ENCODE measurements around the gene NR2C2.

Gene NR2C2

DNA sequence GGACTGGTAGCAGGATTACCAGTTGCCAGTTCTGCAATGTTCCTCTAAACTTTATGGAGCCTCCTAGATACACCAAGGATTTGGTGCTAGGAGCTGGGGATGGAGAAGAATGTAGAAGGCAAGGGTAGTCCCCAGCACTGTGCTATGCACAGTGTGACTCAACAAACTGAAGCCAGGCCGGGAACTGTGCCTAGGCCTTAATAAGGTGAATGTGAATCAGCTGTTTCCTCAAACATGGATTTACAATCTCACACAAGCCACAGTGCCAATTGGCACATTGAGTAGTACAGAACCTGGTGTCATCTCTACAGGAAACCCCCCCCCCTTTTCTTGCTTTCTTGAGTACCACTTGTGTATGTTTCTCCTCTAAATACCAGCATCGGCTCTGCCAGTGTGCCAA is 85.3 kb downstream of the NR2C2 start:
- DNase-seq, result no peak

DNA sequence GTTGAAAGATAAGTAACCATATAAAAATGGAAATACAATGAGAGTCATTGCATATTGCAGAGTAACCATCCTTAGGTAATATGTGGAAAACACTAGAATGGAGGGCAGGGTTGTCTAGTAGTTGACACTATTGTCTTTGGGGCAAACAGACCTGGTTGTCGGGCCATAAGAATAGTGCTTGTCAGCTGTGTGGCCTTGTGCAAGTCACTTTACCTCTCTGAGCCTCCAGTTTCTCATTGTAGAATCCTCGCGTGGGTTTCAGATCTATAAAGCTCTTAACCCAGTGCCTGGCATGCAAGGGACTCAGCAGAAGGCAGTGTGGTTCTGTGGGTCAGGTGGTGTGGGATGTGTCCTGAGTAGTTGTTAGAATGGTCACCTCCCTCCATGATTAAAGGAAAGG is 85.7 kb downstream of the NR2C2 start:
- no peak for DNase-seq

DNA sequence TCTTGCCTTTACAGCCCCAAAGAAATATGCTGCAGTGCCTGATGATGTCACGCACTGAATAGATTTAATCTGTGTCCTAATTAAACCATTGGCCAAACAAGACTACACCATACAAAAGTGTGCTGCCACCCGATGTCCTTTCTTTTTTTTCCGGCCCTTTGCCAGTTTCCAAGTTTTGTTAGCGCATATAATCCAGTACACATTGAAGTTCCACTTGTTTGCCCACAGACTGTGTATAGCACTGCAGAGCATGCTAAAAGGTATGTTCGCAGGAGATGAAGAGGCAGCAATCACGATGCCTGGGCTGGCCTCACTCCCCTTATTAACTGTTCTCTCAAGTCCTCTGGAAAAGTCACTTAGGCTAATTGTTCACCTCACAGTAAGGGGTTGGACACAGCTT is 90.9 kb downstream of the NR2C2 start:
- no peak for DNase-seq

DNA sequence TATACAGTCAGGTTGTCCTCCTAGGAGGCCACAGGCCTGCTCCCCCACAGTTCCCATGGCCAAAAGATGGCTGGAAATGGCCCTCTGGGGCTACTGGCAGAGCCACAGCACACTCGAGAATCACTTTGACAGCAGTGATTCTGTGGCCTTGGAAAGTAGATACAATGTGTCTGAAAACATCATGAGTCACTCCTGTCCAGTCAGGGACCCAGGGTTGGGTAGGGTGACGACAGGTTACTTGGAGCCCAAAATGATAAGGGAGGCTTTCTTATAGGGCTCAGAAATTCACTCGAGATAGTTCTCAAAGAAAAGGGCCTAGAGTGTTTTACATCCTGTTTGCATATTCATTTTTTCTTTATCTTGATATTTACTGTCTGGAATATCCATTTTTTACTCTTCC is 93.5 kb downstream of the NR2C2 start:
- no peak for DNase-seq

DNA sequence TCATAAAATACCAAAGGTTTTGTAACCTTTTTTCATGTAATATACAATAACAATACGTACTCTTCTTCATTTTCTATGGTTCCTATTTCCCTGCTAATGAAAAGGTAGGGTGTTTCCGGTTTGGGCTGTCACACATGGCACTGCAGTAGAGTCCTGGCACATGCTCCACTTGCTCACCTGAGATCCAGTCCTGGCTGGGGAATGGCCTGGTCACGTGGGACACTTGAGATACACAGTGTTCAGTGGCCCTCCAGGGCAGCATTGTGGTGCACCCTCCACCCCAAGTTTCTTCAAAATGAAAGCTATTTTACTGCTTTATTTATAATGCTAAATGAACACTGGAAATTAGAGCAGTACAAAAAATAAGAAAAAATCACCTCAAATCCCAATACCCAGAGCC is 94.6 kb downstream of the NR2C2 start:
- DNase-seq, result no peak

DNA sequence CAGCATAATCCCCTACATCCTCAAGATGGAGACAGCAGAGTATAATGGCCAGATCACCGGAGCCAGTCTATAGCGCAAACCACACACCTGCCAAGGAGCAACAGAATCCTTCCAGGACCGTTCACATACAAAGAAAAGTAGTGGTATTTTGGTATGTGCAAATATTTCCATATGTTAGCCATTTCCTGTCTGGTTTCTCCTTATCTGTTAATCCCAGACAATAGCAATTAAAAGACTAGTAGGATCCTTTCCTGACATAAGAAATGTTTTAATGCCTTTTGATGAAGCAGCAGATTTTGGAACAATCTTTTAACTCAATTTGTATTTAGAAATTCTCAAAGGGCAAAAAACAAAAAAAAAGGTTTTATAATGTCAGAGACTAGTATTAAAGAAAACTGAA is 95.6 kb downstream of the NR2C2 start:
- no peak for DNase-seq

DNA sequence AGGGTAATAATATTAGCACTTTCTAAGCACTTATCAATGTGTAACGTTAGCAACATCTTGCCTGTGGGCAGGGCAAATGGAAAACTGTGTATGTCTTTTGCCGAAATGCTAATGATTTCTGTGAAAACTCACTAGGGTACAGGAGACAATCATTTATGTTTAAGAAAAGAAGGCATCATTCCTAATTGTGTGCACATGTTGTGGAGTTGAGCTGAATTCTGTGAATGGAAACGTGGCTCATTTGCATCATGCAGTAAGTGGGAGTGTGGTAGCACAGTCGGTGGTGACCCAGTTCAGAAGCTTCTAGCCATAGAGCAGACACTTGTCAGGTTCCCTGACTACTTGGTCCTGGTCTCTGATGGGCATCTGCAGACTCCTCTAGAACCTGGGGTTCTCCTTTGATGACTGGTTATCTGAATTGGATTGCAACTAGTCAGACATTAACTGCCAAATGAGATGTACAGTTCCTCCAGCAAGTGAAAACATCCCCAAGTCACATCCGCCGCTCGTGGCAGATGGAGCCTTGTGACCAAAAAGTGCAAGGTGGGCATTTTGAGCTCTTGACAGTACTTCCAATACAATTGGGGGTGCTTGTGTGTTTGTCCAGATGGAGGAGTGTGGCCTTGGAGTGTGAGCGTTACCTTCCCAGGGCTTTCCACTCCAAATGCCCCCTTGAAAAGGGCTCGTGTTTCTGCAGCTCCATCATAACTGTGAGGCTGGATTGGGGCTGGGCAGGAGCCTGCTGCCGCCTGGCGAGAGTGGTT is 96.2 kb downstream of the NR2C2 start:
- peak in 1 of 2 experiments; percentile 23 for DNase-seq

DNA sequence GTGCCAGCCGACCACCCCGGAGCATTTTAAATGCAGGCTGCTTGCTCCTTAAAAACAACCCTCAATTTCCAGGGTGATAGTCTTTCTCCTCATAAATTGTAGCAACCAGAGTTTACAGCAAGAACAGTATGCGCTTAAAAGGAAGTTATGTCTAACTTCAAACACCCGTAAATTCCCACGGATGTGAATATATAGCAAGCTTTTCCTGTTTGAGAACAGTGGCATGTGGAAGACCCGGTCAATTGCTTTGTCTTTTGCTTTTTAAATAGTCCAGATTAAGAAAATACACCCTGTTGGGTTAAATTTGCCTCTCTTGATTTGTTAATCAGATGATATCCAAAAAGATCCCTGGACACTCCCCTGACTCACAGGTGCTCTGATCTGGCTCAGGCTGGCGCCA is 96.9 kb downstream of the NR2C2 start:
- DNase-seq, result no peak

DNA sequence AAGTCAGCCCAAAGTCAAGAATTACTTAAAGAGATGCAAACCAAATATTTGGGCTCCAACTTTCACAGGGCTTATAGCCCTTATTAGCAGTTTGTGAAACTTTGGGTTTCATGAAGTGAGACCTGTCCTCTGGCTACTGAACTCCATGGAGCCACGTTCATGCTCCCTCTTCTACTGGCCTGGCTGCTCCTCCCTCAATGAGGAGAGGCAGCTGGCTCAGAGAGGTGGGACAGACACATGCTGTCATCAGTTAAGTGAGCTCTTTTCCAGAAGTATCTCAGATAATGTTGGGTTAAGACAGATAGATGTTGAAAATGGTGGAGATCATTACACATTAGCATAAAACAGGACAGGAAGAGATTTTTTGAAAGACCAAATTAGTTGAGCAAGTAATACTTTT is 98.3 kb downstream of the NR2C2 start:
- no peak for DNase-seq

DNA sequence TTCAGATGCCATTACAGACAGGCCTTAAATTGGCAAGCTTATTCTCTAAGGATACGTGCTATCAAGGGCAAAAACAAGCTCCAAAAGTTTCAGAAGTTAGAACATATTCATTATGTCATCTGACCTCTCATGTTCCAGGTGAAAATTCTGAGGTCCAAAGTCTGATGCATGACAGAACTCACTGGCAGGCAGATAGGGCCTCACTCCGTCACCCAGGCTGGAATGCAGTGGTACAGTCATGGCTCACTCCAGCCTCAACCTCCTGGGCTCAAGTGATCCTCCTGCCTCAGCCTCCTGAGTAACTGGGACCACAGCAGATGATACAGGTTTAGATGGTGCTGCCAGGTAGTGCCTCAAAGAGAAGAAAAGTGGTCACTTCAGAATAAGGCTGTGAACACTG is 102.2 kb downstream of the NR2C2 start:
- no peak for DNase-seq

DNA sequence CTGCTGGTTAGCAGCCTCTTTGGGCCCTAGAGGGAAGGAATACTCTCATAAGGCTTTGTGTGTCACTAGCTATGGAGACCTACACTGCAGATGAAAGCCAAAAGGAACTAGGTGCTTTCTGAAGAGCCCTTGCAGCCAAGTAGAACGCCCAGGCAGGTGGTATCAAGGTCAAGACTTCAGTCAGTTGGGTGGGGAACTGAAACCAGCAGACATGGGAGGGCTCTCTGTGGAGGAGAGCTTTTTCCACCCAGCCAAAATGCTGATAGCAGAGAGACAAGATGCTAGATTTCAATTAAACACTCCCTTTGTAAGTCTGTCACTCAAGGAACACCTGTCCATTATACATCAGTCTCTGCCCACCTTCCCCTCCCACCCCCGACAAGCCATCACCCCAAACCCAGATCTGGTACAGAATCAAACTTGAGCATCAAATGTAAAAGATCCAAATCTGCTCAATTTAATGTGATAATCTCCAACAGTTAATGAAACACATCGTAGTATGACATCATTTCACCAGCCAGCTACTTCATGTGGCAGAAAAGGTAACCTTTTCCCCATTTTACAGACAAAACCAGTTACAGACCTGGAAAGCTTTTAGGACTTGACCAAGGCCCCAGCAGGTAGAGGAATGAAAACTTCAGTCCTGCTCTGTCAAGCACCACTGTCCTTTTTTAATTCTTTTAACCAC is 103.2 kb downstream of the NR2C2 start:
- no peak for DNase-seq

DNA sequence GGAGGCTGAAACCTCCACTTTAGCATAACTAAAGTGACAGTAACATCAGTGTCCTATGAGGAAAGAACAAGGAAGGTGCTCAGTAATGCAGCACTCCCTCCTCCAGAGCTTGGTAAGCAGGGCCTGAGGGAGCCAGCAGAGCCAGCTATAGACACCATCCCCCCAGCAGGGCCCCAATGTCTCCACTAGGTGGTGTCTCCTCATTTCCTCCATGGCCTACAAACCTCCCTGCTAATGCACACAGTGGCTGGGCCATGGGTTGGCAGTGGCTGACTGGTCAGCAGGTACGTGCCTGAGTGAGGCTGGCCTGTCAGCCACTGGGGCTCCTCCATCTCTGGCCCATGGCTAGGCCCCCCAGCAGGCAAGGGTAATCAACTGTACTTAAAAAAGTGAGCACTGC is 104.1 kb downstream of the NR2C2 start:
- peak; percentile 10 to 41 for DNase-seq

DNA sequence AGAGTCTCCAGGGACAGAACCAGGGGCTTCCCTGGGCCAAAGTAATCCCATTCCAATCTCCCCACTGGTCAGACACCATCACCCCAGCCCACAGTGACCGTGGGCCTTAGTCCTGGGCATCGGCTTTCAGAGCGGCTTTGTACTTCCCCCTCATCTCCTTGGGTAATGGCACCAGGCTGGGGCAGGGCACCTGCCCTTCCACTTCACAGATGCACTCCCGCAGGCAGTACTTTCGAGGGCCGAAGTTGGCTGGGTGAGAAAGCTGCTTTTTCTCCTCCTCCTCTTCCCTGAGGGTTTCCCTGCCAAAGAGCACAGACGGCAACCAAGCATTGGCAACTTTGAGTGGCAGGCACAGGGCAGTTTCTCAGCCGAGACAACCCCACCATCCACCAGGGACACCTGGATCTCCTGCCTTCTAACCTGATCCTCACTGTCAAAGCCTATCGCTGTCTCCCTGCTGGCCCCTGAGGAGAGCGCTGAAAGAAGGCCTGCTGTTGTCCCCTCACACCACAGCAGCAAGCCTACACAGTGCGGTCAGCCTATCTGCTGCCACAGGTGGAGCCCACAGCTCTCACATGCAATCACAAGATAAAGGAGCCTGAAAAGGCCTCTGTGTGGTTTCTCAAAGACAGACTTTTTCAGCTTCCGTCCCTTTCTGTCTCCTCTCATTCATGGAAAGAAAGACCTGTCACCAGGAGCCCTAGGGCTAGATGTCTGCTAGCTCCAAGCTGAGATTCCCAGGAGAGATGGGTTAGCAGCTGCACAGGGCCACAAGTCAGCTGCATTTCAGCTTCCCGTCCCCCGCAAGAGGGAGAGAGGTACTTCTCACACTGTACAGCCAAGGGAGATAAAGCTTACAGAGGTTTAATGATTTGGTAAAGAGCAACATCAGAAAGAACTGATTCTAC is 105.2 kb downstream of the NR2C2 start:
- DNase-seq, result no peak

DNA sequence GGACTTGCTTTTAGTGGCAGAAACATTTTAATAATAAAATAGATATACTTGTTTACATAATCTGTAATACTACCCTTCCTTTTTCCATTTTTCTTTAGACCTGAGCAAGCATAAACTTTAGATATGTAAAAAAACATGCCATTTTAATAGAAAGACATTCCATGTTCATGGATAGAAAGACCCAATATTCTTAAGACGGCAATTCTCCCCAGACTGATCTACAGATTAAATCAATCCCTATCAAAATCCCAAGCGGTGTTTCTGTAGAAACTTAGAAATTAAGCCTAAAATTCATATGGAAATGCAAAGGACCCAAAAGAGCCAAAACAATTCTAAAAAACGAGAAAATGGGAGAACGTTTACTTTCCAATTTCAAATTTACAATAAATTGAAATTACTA is 106.2 kb downstream of the NR2C2 start:
- DNase-seq, result no peak

DNA sequence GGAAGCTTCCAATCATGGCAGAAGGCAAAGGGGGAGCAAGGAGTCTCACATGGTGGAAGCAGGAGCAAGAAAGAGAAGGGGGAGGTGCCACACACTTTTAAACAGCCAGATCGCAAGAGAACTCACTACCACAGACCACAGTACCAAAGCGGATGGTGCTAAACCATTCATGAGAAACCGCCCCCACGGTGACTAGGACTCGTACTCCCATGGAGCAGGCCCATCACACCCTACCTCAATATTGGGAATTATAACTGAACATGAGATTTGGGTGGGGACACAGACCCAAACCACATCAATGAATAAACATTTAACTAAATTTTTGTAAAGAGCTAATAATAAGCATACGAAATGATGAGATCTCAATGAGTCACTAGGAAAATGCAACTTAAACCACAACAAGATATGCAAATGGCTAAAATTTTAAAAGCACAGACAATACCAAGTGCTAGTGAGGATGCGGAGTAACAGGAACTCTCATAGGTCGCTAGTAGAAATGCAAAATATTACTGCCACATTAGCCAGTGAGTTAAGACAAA is 107.7 kb downstream of the NR2C2 start:
- no peak for DNase-seq

DNA sequence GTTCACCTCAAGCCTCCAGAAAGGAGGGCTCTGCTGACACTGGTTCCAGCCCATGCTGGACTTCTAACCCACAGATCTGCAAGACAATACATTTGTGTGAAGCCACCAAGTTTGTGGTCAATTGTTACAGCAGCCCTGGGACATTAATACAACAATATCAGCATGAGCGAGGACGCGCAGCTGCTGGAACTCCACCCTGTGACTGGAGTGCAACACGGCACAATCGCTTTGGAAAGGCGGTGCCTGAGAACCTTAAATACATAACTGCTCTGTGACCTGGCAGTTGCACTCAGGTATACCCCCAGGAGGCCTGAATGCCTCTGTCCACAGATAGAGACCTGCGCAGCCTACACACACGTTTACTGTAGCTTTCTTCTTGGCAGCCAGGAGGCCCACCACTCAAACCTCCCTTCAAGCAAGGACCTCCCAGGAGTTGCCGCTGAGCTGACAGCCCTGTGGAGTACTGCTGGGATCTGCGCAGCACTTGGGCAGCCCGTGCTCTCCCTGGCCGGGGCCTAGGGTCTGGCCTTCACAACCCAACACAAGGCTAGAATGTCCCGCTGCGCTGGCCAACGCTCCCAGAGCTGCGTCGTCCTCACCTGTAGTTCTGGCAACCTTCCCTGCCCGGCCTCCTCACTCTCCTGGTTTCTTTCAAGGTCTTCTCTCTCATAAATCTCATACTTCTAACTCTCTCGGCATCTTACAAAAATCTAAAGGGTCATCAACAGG is 109.5 kb downstream of the NR2C2 start:
- no peak for DNase-seq

DNA sequence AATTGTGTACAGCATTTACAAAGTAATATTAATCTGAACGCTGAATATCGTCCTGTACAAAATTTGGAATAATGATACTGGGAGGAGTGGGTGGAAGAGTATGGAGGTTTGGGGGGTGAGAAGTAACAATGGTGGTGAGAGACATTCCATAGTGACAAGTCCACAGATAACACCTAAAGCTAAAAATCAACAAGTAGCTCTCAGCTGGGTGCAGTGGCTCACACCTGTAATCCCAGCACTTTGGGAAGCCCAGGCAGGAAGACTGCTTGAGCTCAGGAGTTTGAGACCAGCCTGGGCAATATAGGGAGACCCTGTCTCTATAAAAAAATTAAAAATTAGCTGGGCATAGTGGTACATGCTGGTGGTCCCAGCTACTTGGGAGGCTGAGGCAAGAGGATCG is 112.6 kb downstream of the NR2C2 start:
- no peak for DNase-seq

DNA sequence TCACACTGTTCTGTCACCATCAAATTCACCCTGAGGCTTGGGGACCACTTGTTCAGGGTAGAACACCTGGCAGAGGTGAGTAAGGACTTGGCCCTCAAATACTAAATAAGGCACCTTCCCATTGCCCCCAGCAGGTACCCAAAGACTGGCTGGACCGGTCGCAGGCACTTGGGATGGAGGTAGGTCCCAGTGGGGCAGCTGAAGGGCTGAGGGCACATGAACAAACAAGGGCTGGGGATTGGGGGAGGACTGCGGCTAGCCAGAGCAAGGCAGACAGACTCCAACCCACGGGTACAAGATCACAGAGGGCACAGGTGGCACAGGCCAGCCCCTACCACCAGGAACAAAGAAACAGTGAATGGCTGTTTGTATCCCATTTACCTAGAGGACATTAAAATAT is 115.9 kb downstream of the NR2C2 start:
- DNase-seq, result no peak

DNA sequence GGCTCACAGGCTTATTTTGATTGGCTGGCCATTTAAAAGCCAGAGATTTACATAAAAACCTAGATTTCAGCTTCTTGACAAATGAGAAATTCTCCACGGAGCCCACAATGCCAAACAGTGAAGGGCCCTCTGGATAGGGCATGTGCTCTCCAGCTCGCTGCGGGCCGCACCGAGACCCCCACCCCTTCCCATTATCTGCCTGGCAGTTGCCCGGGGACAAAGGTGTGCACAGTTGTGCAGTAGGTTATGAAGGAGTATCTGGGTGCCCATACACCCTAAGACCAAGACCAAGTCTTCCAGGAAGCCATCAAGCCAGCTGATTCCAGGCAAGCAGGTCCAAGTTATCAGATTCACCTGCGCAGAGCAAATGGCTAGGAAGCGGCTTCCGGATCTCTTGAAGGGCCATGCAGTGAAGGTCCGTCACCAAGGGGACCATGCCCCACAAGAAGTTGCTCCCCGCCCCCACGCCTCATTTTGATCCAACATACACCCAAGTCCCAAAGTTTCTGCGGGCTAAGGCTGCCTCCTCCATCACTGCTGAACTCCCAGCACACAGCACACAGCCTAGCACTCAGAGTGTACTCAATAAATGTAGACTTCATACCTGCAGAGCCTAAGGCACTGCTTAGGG is 116.4 kb downstream of the NR2C2 start:
- DNase-seq, result no peak

DNA sequence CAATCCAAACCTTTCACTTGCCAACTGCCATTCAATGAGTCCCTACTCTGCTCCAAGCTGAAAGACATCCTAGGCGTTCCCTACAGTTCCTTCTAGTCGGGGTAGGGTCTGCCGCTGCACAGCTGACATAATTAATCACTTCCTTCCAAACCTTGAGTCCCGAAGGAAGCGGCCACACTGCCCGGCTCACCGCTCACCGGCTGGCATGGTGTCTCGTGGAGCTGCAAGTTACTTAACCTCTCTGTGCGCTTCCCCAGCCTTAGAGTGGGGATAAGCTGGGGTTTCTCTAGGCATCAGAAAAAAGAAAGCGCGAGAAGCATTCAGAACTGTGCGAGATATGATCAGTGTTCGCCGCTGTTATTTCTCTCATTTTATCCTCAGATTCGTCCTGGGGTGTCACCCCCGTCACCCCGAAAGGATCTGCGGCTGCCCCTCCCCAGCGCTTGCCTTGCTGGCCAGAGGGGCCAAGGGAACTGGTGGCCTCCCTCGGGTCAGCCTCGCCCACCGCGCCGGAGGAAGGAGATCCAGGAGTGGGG is 117.0 kb downstream of the NR2C2 start:
- no peak for DNase-seq

DNA sequence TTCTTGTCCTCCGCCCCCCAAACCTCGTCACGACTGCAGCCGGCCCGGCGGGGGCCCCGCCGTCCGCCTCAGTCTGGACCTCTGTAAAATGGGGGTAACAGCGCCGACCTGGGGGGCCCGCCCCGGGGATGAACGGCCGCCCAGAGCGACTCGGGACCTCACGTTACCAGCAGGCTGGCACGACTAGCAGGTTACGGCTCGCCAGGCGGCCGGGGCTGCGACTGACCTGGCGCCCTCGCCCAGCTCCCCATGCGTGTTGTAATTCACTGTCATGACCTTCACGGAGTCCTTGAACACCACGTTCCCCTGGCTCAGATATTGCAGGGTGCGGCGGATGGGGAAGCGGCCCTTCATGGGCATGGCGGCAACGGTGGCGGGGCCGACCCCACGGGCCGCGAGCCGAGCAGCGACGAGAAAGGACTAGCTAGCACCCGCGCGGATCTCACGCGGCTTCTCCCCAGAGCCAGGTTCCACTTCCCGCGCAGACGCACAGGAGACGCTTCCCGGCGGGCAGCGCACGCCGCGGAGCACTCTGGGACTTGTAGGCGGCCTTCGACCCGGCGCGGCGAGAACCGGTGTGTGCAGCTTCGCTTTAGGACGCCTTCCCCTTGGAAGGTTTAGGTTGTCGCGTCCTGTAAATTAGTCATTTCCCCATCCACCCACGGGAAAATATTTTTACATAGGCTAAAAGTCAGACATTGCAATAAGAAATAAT is 117.6 kb downstream of the NR2C2 start, which contains the start of gene MRPS25:
MRPS25 (minus strand) TSS at position 481 of the 715 bp plus-strand sequence; CDS start at position 360, 121 bp downstream.
- DNase-seq, result peak; percentile 63 to 82

Data from NCI-H524 (cell line).